ENCODE measurements around the gene TEX264.

TEX264 gene

DNA sequence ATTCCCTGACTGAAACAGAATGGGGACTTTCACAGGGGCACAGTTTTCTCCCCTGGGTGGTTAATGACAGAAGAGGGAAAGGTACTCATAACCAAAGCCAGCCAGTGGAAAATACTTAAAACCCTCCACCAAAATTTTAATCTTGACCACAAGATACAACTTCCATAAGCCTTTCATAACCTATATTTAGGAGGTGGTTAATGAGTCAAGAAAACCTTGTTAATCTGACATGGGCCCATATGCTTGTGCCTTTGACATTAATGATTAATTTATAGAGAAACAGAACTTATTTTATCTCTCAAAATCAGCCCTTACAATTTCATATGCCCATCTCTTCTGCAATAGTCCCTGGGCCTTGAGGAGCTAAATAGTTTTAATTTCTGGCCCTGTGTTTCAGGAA is 76.8 kb downstream of the TEX264 start:
- Histone ChIP-seq H3K9me2 (ENCODE audit: low read depth, low read length) (no peaks in the 10 kb centered on the region), H2AFZ (ENCODE audit: low read length) (no peak overlapping the region)

GRCh38 chr3:51748327-51748726 is 77.3 kb downstream of the TEX264 start:
- no peak overlapping the region for H3K4me3 ChIP-seq (ENCODE audit: low read depth, low read length, poor library complexity, severe bottlenecking)
- H3K4me2 ChIP-seq (ENCODE audit: low read length) = no peak overlapping the region
- H3K36me3 ChIP-seq (ENCODE audit: insufficient read depth, low read length) = no peaks in the 10 kb centered on the region; the same call in 1 of the 2 replicates
- no peak overlapping the region for H2AFZ ChIP-seq (ENCODE audit: low read length)
- no peaks in the 10 kb centered on the region for H3K4me1 ChIP-seq (ENCODE audit: insufficient read depth, low read length, severe bottlenecking)
- H3K9ac ChIP-seq (ENCODE audit: low read length) = no peak overlapping the region
- H4K20me1 ChIP-seq (ENCODE audit: insufficient read depth, low read length) = no peaks in the 10 kb centered on the region
- TF ChIP-seq, protein P1, sequence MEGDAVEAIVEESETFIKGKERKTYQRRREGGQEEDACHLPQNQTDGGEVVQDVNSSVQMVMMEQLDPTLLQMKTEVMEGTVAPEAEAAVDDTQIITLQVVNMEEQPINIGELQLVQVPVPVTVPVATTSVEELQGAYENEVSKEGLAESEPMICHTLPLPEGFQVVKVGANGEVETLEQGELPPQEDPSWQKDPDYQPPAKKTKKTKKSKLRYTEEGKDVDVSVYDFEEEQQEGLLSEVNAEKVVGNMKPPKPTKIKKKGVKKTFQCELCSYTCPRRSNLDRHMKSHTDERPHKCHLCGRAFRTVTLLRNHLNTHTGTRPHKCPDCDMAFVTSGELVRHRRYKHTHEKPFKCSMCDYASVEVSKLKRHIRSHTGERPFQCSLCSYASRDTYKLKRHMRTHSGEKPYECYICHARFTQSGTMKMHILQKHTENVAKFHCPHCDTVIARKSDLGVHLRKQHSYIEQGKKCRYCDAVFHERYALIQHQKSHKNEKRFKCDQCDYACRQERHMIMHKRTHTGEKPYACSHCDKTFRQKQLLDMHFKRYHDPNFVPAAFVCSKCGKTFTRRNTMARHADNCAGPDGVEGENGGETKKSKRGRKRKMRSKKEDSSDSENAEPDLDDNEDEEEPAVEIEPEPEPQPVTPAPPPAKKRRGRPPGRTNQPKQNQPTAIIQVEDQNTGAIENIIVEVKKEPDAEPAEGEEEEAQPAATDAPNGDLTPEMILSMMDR (IDR thresholded peaks at IDR 0.05; ENCODE audit: low read length) = no peak
- TF ChIP-seq EZH2 (IDR thresholded peaks at IDR 0.05; ENCODE audit: borderline replicate concordance, low read length) = no peak
- H3K9me2 ChIP-seq (ENCODE audit: low read depth, low read length) = no peaks in the 10 kb centered on the region
- H3K79me2 ChIP-seq (ENCODE audit: insufficient read depth, low read length) = no peaks in the 10 kb centered on the region
- H3F3A ChIP-seq (ENCODE audit: insufficient read depth, low read length) = no peaks in the 10 kb centered on the region
- H3K9me3 ChIP-seq (ENCODE audit: low read length) = no peaks in the 10 kb centered on the region
- H3K27me3 ChIP-seq (ENCODE audit: insufficient read depth, low read length) = no peaks in the 10 kb centered on the region
- H3K27ac ChIP-seq (ENCODE audit: low read depth, low read length, poor library complexity, severe bottlenecking) = no peak overlapping the region

More for the DNA sequence above, 76.8 kb downstream of the TEX264 start:
- Histone ChIP-seq H4K20me1 (ENCODE audit: insufficient read depth, low read length) (no peaks in the 10 kb centered on the region), H3K27ac (ENCODE audit: low read depth, low read length, poor library complexity, severe bottlenecking) (no peak overlapping the region), H3K9me3 (ENCODE audit: low read length) (no peaks in the 10 kb centered on the region), H3K36me3 (ENCODE audit: insufficient read depth, low read length) (no peaks in the 10 kb centered on the region; the same call in 1 of the 2 replicates), H3K4me3 (ENCODE audit: low read depth, low read length, poor library complexity, severe bottlenecking) (no peak overlapping the region), H3K27me3 (ENCODE audit: insufficient read depth, low read length) (no peaks in the 10 kb centered on the region), H3K9ac (ENCODE audit: low read length) (no peak overlapping the region), H3K4me2 (ENCODE audit: low read length) (no peak overlapping the region), H3K79me2 (ENCODE audit: insufficient read depth, low read length) (no peaks in the 10 kb centered on the region), H3K4me1 (ENCODE audit: insufficient read depth, low read length, severe bottlenecking) (no peaks in the 10 kb centered on the region), H3F3A (ENCODE audit: insufficient read depth, low read length) (no peaks in the 10 kb centered on the region)
- no peak for TF ChIP-seq EZH2 (IDR thresholded peaks at IDR 0.05; ENCODE audit: borderline replicate concordance, low read length)
- TF ChIP-seq, protein P1 (IDR thresholded peaks at IDR 0.05; ENCODE audit: low read length) = no peak

- no peaks in the 10 kb centered on the region for H3K9me3 ChIP-seq (ENCODE audit: low read length)
- no peak overlapping the region for H2AFZ ChIP-seq (ENCODE audit: low read length)
- H3F3A ChIP-seq (ENCODE audit: insufficient read depth, low read length) = no peaks in the 10 kb centered on the region
- H3K4me3 ChIP-seq (ENCODE audit: low read depth, low read length, poor library complexity, severe bottlenecking) = no peak overlapping the region
- H3K4me1 ChIP-seq (ENCODE audit: insufficient read depth, low read length, severe bottlenecking) = no peaks in the 10 kb centered on the region
- no peaks in the 10 kb centered on the region for H3K9me2 ChIP-seq (ENCODE audit: low read depth, low read length)
- no peaks in the 10 kb centered on the region for H3K79me2 ChIP-seq (ENCODE audit: insufficient read depth, low read length)
- H3K4me2 ChIP-seq (ENCODE audit: low read length) = no peak overlapping the region
- no peaks in the 10 kb centered on the region for H3K27me3 ChIP-seq (ENCODE audit: insufficient read depth, low read length)
- no peak overlapping the region for H3K27ac ChIP-seq (ENCODE audit: low read depth, low read length, poor library complexity, severe bottlenecking)
- H3K36me3 ChIP-seq (ENCODE audit: insufficient read depth, low read length) = no peaks in the 10 kb centered on the region; the same call in 1 of the 2 replicates
- H3K9ac ChIP-seq (ENCODE audit: low read length) = no peak overlapping the region
- TF ChIP-seq, protein P1 (IDR thresholded peaks at IDR 0.05; ENCODE audit: low read length) = no peak
- no peak for TF ChIP-seq EZH2 (IDR thresholded peaks at IDR 0.05; ENCODE audit: borderline replicate concordance, low read length)
- no peaks in the 10 kb centered on the region for H4K20me1 ChIP-seq (ENCODE audit: insufficient read depth, low read length)
Observed at GRCh38 chr3:51750878-51751277, 79.8 kb downstream of the TEX264 start.
